Endothelial cell of hepatic sinusoid (primary cell): ENCODE data around the gene RIT2.

ENCODE experiments used
- in situ Hi-C: cut with HindIII; loops from 2 replicates; pipeline ENCODE4 v1.10.0; 2017; ENCODE audit warnings: low sequenced_read_pairs

RIT2 gene

GRCh38 chr18:43115076-43115921 lies at the start of gene RIT2:
RIT2 (minus strand) TSS chr18:43115685.
- in situ Hi-C loops: no loop called here

- in situ Hi-C loops: no loop called here
Observed at GRCh38 chr18:43161528-43161927, 46.0 kb upstream of the RIT2 start.

- in situ Hi-C loops: no loop called here
Observed at GRCh38 chr18:43160509-43160908, 45.0 kb upstream of the RIT2 start.

GRCh38 chr18:43159926-43160325 lies 44.4 kb upstream of the RIT2 start:
- in situ Hi-C loops: no loop called here

- in situ Hi-C loops: no loop called here
Observed at GRCh38 chr18:43159086-43159770, 43.7 kb upstream of the RIT2 start.

- in situ Hi-C loops: no loop called here
Observed at GRCh38 chr18:43158381-43158780, 42.9 kb upstream of the RIT2 start.

- in situ Hi-C loops: no loop called here
Observed at GRCh38 chr18:43155842-43156241, 40.4 kb upstream of the RIT2 start.

- in situ Hi-C loops: no loop called here
Observed at GRCh38 chr18:43148231-43148630, 32.7 kb upstream of the RIT2 start.

GRCh38 chr18:43141208-43141607 lies 25.7 kb upstream of the RIT2 start:
- in situ Hi-C loops: no loop called here

GRCh38 chr18:43139288-43139946 lies 23.9 kb upstream of the RIT2 start:
- in situ Hi-C loops: no loop called here

- in situ Hi-C loops: no loop called here
Observed at GRCh38 chr18:43134876-43135275, 19.4 kb upstream of the RIT2 start.

- in situ Hi-C loops: no loop called here
Observed at GRCh38 chr18:43130716-43131260, 15.3 kb upstream of the RIT2 start.

GRCh38 chr18:43129946-43130524 lies 14.6 kb upstream of the RIT2 start:
- in situ Hi-C loops: no loop called here

- in situ Hi-C loops: no loop called here
Observed at GRCh38 chr18:43125471-43125870, 10.0 kb upstream of the RIT2 start.

GRCh38 chr18:43122955-43123354 lies 7.5 kb upstream of the RIT2 start:
- in situ Hi-C loops: no loop called here

GRCh38 chr18:43116699-43117294 lies 1.3 kb upstream of the RIT2 start:
- in situ Hi-C loops: no loop called here

GRCh38 chr18:43113220-43113895 lies 2.1 kb downstream of the RIT2 start:
- in situ Hi-C loops: no loop called here

GRCh38 chr18:43108882-43109281 lies 6.6 kb downstream of the RIT2 start:
- in situ Hi-C loops: no loop called here

GRCh38 chr18:43108469-43108868 lies 7.0 kb downstream of the RIT2 start:
- in situ Hi-C loops: no loop called here

GRCh38 chr18:43093646-43094045 lies 21.8 kb downstream of the RIT2 start:
- in situ Hi-C loops: no loop called here
